HUES6 (cell line): ENCODE data around the gene MYO5A.
"Not testable (repeated sequence)": the region's sequence is repeated elsewhere in the genome, so short reads cannot be mapped to it uniquely, and the experiment has no call there.

Source experiments
- H3K27ac ChIP-seq: 2 replicates; pipeline ENCODE4 v1.7.0; 2013; ENCODE audit warnings: low read depth, mild to moderate bottlenecking, low read length, inconsistent platforms
- H3K27me3 ChIP-seq: 2 replicates; pipeline ENCODE4 v1.6.1; 2013; ENCODE audit warnings: low read length; ENCODE audit not compliant: control insufficient read depth, insufficient read depth
- H3K36me3 ChIP-seq: 2 replicates; pipeline ENCODE4 v1.6.1; 2013; ENCODE audit warnings: low read length; ENCODE audit not compliant: control insufficient read depth, insufficient read depth
- H3K4me1 ChIP-seq: 2 replicates; pipeline ENCODE4 v1.6.1; 2013; ENCODE audit warnings: low read length; ENCODE audit not compliant: control insufficient read depth, insufficient read depth
- H3K4me3 ChIP-seq: 2 replicates; pipeline ENCODE4 v1.5.1; 2013; ENCODE audit warnings: low read depth, low read length
- H3K9ac ChIP-seq: one replicate; pipeline ENCODE4 v1.6.1; 2013; ENCODE audit warnings: mild to moderate bottlenecking, low read length
- H3K9me3 ChIP-seq: 2 replicates; pipeline ENCODE4 v1.6.1; 2013; ENCODE audit warnings: low read depth, low read length; ENCODE audit not compliant: control insufficient read depth, insufficient read depth

The MYO5A gene

DNA sequence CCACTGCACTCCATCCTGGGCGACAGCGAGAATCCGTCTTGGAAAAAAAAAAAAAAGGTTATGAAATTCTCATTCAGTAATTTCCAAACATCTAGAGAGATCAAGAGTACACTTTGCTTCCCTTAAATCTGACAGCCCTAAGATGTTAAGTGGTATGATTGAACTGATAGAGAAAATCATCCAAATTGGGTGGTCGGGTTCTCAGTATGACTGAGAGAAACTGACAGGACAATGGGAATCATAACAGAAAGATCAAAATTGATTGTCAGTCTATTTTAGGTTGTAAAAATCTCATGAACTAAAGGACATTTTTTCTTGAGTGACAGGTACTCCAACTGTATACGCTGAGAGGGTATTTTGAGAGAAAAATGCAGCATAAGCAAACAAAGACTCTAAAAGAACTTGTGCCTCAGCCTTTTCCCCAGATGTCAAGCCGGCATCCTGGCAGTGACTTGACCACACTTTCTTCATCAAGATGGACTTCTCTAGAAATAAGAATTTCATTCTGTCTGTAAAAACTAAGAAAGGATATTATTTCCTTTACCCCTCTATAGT is 65.8 kb downstream of the MYO5A start:
- Histone ChIP-seq H3K27ac (no peak overlapping the region), H3K4me1 (peaks cover 15% of the 10 kb centered on the region), H3K36me3 (no peaks in the 10 kb centered on the region; the same call in 1 of the 2 replicates), H3K9ac (no peak overlapping the region), H3K4me3 (no peak overlapping the region), H3K27me3 (no peaks in the 10 kb centered on the region), H3K9me3 (peaks cover 10% of the 10 kb centered on the region; the same call in 1 of the 2 replicates)

DNA sequence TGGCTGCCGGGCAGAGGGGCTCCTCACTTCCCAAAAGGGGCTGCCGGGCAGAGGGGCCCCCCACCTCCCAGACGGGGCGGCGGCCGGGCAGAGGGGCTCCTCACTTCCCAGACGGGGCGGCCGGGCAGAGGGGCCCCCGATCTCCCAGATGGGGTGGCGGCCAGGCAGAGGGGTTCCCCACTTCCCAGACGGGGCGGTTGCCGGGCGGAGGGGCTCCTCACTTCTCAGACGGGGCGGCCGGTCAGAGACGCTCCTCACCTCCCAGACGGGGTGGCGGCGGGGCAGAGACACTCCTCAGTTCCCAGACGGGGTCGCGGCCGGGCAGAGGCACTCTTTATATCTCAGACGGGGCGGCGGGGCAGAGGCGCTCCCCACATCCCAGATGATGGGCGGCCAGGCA is 69.0 kb downstream of the MYO5A start:
- H3K36me3 ChIP-seq, H3K27ac ChIP-seq, H3K4me1 ChIP-seq, H3K9ac ChIP-seq, H3K4me3 ChIP-seq, H3K27me3 ChIP-seq: not testable (repeated sequence)
- H3K9me3 ChIP-seq: peaks cover 17% of the 10 kb centered on the region

DNA sequence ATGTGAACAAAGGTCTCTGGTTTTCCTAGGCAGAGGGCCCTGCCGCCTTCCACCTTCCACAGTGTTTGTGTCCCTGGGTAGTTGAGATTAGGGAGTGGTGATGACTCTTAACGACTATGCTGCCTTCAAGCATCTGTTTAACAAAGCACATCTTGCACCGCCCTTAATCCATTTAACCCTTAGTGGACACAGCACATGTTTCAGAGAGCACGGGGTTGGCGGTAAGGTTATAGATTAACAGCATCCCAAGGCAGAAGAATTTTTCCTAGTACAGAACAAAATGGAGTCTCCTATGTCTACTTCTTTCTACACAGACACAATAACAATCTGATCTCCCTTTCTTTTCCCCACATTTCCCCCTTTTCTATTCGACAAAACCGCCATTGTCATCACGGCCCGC is 69.4 kb downstream of the MYO5A start:
- not testable (repeated sequence) for H3K4me3 ChIP-seq, H3K36me3 ChIP-seq, H3K27me3 ChIP-seq, H3K27ac ChIP-seq, H3K4me1 ChIP-seq, H3K9ac ChIP-seq
- peaks cover 17% of the 10 kb centered on the region for H3K9me3 ChIP-seq

DNA sequence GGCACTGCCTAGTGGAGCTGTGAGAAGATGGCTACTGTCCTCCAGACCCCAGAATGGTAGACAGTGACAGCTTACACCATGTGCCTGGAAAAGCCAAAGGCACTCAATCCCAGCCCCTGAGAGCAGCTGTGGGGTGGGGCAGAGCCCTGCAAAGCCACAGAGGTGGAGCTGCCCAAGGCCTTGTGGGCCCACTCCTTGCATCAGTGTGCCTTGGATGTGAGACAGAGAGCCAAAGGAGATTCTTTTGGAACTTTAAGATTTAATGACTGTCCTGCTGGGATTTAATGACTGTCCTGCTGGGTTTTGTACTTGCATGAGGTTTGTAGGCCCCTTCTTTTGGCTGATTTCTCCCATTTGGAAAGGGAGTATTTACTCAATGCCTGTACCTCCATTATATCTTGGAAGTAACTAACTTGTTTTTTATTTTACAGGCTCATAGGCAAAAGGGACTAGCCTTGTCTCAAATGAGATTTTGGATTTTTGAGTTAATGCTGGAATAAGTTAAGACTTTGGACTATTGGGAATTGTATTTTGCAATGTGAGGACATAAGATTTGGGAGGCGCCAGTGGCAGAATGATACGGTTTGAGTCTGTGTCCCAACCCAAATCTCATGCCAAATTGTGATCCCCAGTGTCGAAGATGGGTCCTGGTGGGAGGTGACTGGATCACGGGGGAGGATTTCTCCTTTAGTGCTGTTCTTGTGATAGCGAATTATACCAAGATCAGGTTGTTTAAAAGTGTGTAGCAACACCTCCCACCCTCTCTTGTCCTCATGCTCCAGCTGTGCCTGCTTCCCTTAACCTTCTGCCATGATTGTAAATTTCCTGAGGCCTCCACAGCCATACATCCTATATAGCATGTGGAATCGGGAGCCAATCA is 80.4 kb downstream of the MYO5A start:
- Histone ChIP-seq H3K9ac (no peak overlapping the region), H3K4me1 (peaks cover 8% of the 10 kb centered on the region; the same call in 1 of the 2 replicates), H3K27me3 (no peaks in the 10 kb centered on the region), H3K27ac (no peak overlapping the region), H3K9me3 (peaks cover 24% of the 10 kb centered on the region), H3K36me3 (no peaks in the 10 kb centered on the region), H3K4me3 (no peak overlapping the region)

- Histone ChIP-seq H3K4me3 (no peak overlapping the region), H3K27ac (no peak overlapping the region), H3K4me1 (peaks cover 8% of the 10 kb centered on the region; the same call in 1 of the 2 replicates), H3K27me3 (no peaks in the 10 kb centered on the region), H3K9ac (no peak overlapping the region), H3K36me3 (no peaks in the 10 kb centered on the region), H3K9me3 (peaks cover 24% of the 10 kb centered on the region)
Observed at GRCh38 chr15:52445954-52446353, 82.7 kb downstream of the MYO5A start.

- Histone ChIP-seq H3K36me3 (no peaks in the 10 kb centered on the region), H3K4me3 (no peak overlapping the region), H3K4me1 (peaks cover 8% of the 10 kb centered on the region; the same call in 1 of the 2 replicates), H3K9me3 (peaks cover 24% of the 10 kb centered on the region), H3K9ac (no peak overlapping the region), H3K27me3 (no peaks in the 10 kb centered on the region), H3K27ac (no peak overlapping the region)
Observed at GRCh38 chr15:52445553-52445952, 83.1 kb downstream of the MYO5A start.

- not testable (repeated sequence) for H3K36me3 ChIP-seq, H3K4me3 ChIP-seq, H3K9ac ChIP-seq, H3K27me3 ChIP-seq, H3K4me1 ChIP-seq, H3K27ac ChIP-seq
- H3K9me3 ChIP-seq: peaks cover 28% of the 10 kb centered on the region
Observed at GRCh38 chr15:52443205-52443604, 85.5 kb downstream of the MYO5A start.

DNA sequence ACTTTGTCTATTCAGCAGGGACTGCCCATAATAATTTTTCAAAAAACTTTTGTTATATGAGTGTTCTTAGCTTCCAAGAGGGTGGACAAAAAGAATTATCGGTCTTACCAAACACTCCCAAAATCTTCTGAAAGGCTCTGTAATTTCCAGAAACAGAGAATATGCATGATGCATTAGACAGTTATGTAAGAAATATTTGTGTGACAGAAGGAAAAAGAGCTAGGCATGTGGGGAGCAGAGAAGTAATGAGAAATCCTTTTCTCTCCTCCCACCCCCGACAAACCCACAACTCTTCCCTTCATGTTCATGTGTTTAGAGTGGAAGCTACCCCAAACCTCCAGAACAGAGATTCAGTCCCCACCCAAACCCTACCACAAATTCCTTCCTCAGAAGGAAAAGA is 86.8 kb downstream of the MYO5A start:
- Histone ChIP-seq H3K4me1 (peaks cover 9% of the 10 kb centered on the region), H3K9ac (no peak overlapping the region), H3K36me3 (no peaks in the 10 kb centered on the region), H3K27ac (no peak overlapping the region), H3K27me3 (no peaks in the 10 kb centered on the region), H3K4me3 (no peak overlapping the region), H3K9me3 (peaks cover 24% of the 10 kb centered on the region)

GRCh38 chr15:52440946-52441345 is 87.7 kb downstream of the MYO5A start:
- Histone ChIP-seq H3K27ac (no peak overlapping the region), H3K9me3 (peaks cover 15% of the 10 kb centered on the region), H3K4me3 (no peak overlapping the region), H3K9ac (no peak overlapping the region), H3K36me3 (no peaks in the 10 kb centered on the region), H3K4me1 (peaks cover 9% of the 10 kb centered on the region), H3K27me3 (no peaks in the 10 kb centered on the region)

DNA sequence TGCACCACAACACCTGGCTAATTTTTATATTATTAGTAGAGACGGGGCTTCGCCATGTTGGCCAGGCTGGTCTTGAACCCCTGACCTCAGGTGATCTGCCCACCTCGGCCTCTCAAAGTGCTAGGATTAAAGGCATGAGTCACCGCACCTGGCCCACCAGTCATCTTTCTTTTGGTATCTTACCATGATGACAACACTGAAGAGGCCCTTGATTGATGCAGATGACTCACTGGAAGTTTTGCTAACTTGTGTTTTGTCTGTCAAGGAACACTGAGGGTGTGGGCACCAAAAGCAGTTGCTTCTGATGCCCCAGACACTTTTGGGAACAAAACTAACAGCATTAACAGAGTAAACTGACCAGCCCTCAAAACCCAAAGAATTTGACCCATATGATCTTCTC is 88.3 kb downstream of the MYO5A start:
- Histone ChIP-seq H3K4me3 (no peak overlapping the region), H3K27ac (no peak overlapping the region), H3K9me3 (peaks cover 10% of the 10 kb centered on the region), H3K27me3 (no peaks in the 10 kb centered on the region), H3K4me1 (peaks cover 9% of the 10 kb centered on the region), H3K9ac (no peak overlapping the region), H3K36me3 (no peaks in the 10 kb centered on the region)

DNA sequence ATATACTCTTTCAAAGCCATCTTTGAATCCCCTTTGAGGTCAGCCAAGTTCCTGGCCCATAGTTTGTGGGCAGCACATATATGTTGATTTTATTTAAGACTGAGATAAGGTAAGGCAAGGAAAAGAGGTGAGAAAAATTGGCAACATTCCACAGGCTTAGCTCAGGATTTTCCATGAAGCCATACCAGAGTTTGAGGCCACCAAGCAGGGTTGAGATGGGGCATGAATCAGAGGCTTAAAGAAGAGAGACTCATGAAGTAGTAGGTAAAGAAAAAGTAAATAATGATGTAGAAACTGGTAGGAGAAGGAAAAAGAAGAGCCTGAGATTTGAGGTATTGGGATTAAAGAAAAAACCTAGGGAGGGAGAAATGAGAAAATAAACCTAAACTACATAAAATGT is 89.2 kb downstream of the MYO5A start:
- Histone ChIP-seq H3K27ac (no peak overlapping the region), H3K4me1 (peaks cover 9% of the 10 kb centered on the region), H3K36me3 (no peaks in the 10 kb centered on the region), H3K4me3 (no peak overlapping the region), H3K9ac (no peak overlapping the region), H3K9me3 (peaks cover 4% of the 10 kb centered on the region; the same call in 1 of the 2 replicates), H3K27me3 (no peaks in the 10 kb centered on the region)
